Lung (tissue), 12 donors: Measurements from ENCODE around the gene SLC35F2. TPM values are rescaled to one million over a fixed set of nuclear protein-coding genes. Genes with fewer than 3 reads are reported as not detected.

ENCODE experiments used
- ATAC-seq: fragments of 200-7000 bp; cut with Tn5 transposase; one replicate; pipeline ENCODE4 v1.9.1; 2020; ENCODE audit warnings: moderate number of reproducible peaks; ENCODE audit not compliant: insufficient read depth, low FRiP score
- DNase-seq, 3 donors: peaks; one replicate each; pipeline ENCODE4 v3.0.0-alpha.2; 2013 to 2017
- H3K27ac ChIP-seq, 2 donors: one replicate each; pipeline ENCODE4 v1.5.1; 2013; ENCODE audit warnings: mild to moderate bottlenecking in 2 of 2, moderate library complexity in 2 of 2, control low read depth in 1 of 2, inconsistent platforms in 1 of 2, low read depth in 1 of 2, low read length in 1 of 2
- H3K27me3 ChIP-seq, 3 donors: one replicate each; pipeline ENCODE4 v1.5.1; 2013; ENCODE audit warnings: low read length in 2 of 3; ENCODE audit not compliant: control insufficient read depth in 3 of 3, insufficient read depth in 3 of 3
- H3K36me3 ChIP-seq, 4 donors: one replicate each; pipeline ENCODE4 v1.5.1; 2013; ENCODE audit warnings: low read length in 4 of 4, mild to moderate bottlenecking in 1 of 4, moderate library complexity in 1 of 4; ENCODE audit not compliant: control insufficient read depth in 4 of 4, insufficient read depth in 4 of 4
- H3K4me1 ChIP-seq, 5 donors: one replicate each; pipeline ENCODE4 v1.5.1; 2013; ENCODE audit warnings: low read length in 5 of 5, mild to moderate bottlenecking in 2 of 5, moderate library complexity in 1 of 5; ENCODE audit not compliant: control insufficient read depth in 5 of 5, insufficient read depth in 5 of 5
- H3K4me3 ChIP-seq: one replicate; pipeline ENCODE4 v1.5.1; 2013; ENCODE audit warnings: mild to moderate bottlenecking, control low read depth, moderate library complexity
- H3K9ac ChIP-seq, 2 donors: one replicate each; pipeline ENCODE4 v1.5.1; 2013; ENCODE audit warnings: low read length in 2 of 2, control low read depth in 1 of 2; ENCODE audit not compliant: insufficient read depth in 1 of 2
- H3K9me3 ChIP-seq, 4 donors: one replicate each; pipeline ENCODE4 v1.5.1; 2013; ENCODE audit warnings: low read length in 3 of 4, mild to moderate bottlenecking in 1 of 4, moderate library complexity in 1 of 4; ENCODE audit not compliant: control insufficient read depth in 4 of 4, insufficient read depth in 3 of 4
- CTCF ChIP-seq: IDR thresholded peaks from 2 replicates; pipeline ENCODE4 v1.5.1; 2012; ENCODE audit warnings: mild to moderate bottlenecking; ENCODE audit errors: control extremely low read depth, extremely low read depth
- WGBS, 2 donors: extraction: QIAGEN DNeasy Blood & Tissue Kit; methylation state at CpG; one replicate each; pipeline ENCODE4 v1.1.7; 2013; 5-methylcytosine and 5-hydroxymethylcytosine counted together
- polyA plus RNA-seq, 2 donors: library from polyadenylated mRNA; stranded (reverse); fragments of 200-250 nt; gene quantifications; one replicate each; pipeline ENCODE4 v1.2.1, GENCODE V29; 2013
- total RNA-seq, 2 donors: library from RNA; depleted of rRNA in 1 of 2; stranded (reverse); fragments of >200 nt in 1 of 2; gene quantifications; one replicate each; pipeline ENCODE4 v1.2.1, GENCODE V29; 2014 to 2021
- donor health status: control.
- donor health status: control.
- donor health status: Bipolar disorder and iron deficiency.
- donor health status: healthy.
- donor health status: DM: yes; HTN: yes; CAD: no.

Gene SLC35F2
- total and polyA plus RNA-seq, 4 donors = 5.1 to 15.7 (median 5.8) TPM

GRCh38 chr11:107751082-107751481, 107.5 kb downstream of the SLC35F2 start:
- WGBS, 2 donors = 91 to 95% methylated on average over 7 to 9 of the region's 9 CpGs
- Histone ChIP-seq H3K36me3 (no peaks in the 10 kb centered on the region), H3K4me1 (no peaks in the 10 kb centered on the region), H3K9ac (no peak overlapping the region), H3K27me3 (no peaks in the 10 kb centered on the region), H3K9me3 (no peaks in the 10 kb centered on the region), H3K4me3 (no peak overlapping the region), H3K27ac (no peak overlapping the region)
- no peak for DNase-seq
- no peak for TF ChIP-seq CTCF
- no peak for ATAC-seq

- DNase-seq (no peak), ATAC-seq (no peak)
- no peaks in the 10 kb centered on the region for H3K4me1 ChIP-seq
- H3K27ac ChIP-seq = no peak overlapping the region
- 88 to 89% methylated on average over 15 of the region's 15 CpGs for WGBS, 2 donors
- H3K36me3 ChIP-seq = no peaks in the 10 kb centered on the region
- H3K9me3 ChIP-seq = no peaks in the 10 kb centered on the region
- no peak for TF ChIP-seq CTCF
- no peaks in the 10 kb centered on the region for H3K27me3 ChIP-seq
- H3K9ac ChIP-seq = no peak overlapping the region
- no peak overlapping the region for H3K4me3 ChIP-seq
Observed at GRCh38 chr11:107750313-107750712, 108.3 kb downstream of the SLC35F2 start.

GRCh38 chr11:107747622-107748021, 111.0 kb downstream of the SLC35F2 start:
- no peak for TF ChIP-seq CTCF
- ATAC-seq (no peak), DNase-seq (no peak)
- Histone ChIP-seq H3K4me3 (no peak overlapping the region), H3K9me3 (no peaks in the 10 kb centered on the region), H3K36me3 (no peaks in the 10 kb centered on the region), H3K9ac (no peak overlapping the region), H3K27ac (no peak overlapping the region), H3K27me3 (no peaks in the 10 kb centered on the region), H3K4me1 (no peaks in the 10 kb centered on the region)
- WGBS, 2 donors = 57 to 64% methylated on average over 2 of the region's 2 CpGs

GRCh38 chr11:107744736-107745135, 113.9 kb downstream of the SLC35F2 start:
- ATAC-seq (no peak), DNase-seq (no peak)
- 89 to 90% methylated on average over 3 of the region's 3 CpGs for WGBS, 2 donors
- H3K27ac ChIP-seq = no peak overlapping the region
- H3K4me1 ChIP-seq = no peaks in the 10 kb centered on the region
- H3K4me3 ChIP-seq = no peak overlapping the region
- no peaks in the 10 kb centered on the region for H3K36me3 ChIP-seq
- no peak overlapping the region for H3K9ac ChIP-seq
- H3K9me3 ChIP-seq = no peaks in the 10 kb centered on the region
- no peak for TF ChIP-seq CTCF
- no peaks in the 10 kb centered on the region for H3K27me3 ChIP-seq
